K562 (cell line): Measurements from ENCODE around the gene DGCR8. TPM values are rescaled to one million over a fixed set of nuclear protein-coding genes. Genes with fewer than 3 reads are reported as not detected.
A peak's percentile ranks its signal among the peaks of the same experiment; 100 is the strongest.

Experiments
- ASH1L ChIP-seq: fragments of 450-650 bp; IDR thresholded peaks from 2 replicates; pipeline ENCODE4 v1.6.1; 2018; ENCODE audit warnings: borderline replicate concordance, mild to moderate bottlenecking, low read depth; ENCODE audit not compliant: partially characterized antibody
- BHLHE40 ChIP-seq: IDR thresholded peaks from 2 replicates; pipeline ENCODE4 v1.6.1; 2011; ENCODE audit warnings: low read length, improper control_type of control experiment
- CHCHD3 ChIP-seq: fragments of 250-450 bp; sonication (Bioruptor Pico); IDR thresholded peaks from 2 replicates; pipeline ENCODE4 v2.1.2; 2022; ENCODE audit warnings: mild to moderate bottlenecking
- KLF10 ChIP-seq: fragments of 250-450 bp; sonication (Bioruptor Pico); IDR thresholded peaks from 2 replicates; pipeline ENCODE4 v1.6.1; 2021; ENCODE audit warnings: matching md5 sums
- MAX ChIP-seq: sonication (generic); formaldehyde crosslinking; IDR thresholded peaks from 2 replicates; pipeline ENCODE4 v1.9.0; 2022; ENCODE audit warnings: mild to moderate bottlenecking, missing genetic modification reagents
- MEIS2 ChIP-seq: fragments of 450-650 bp; IDR thresholded peaks from 2 replicates; pipeline ENCODE4 v1.6.1; 2014; ENCODE audit warnings: mild to moderate bottlenecking; ENCODE audit not compliant: partially characterized antibody
- NFIC ChIP-seq: fragments of 450-650 bp; IDR thresholded peaks from 2 replicates; pipeline ENCODE4 v1.6.1; 2017; ENCODE audit warnings: mild to moderate bottlenecking, inconsistent platforms
- NR1H2 ChIP-seq: sonication (generic); formaldehyde crosslinking; IDR thresholded peaks from 2 replicates; pipeline ENCODE4 v1.4.0; 2020; ENCODE audit warnings: mild to moderate bottlenecking, missing genetic modification reagents
- RBM39 ChIP-seq: fragments of 200-400 bp; formaldehyde crosslinking; optimal IDR thresholded peaks from 2 replicates; pipeline ENCODE3; 2018; ENCODE audit warnings: low read depth, low read length
- YY1 ChIP-seq, 3 experiments: IDR thresholded peaks; 2 replicates each; pipeline ENCODE4 v1.6.1; 2011; ENCODE audit warnings: low read length in 2 of 3, mild to moderate bottlenecking in 2 of 3, moderate library complexity in 2 of 3, borderline replicate concordance in 1 of 3, control low read depth in 1 of 3, low read depth in 1 of 3; ENCODE audit not compliant: insufficient read depth in 3 of 3, insufficient replicate concordance in 2 of 3, control insufficient read depth in 1 of 3, insufficient read length in 1 of 3; ENCODE audit errors: extremely low read depth in 1 of 3
- ZBTB12 ChIP-seq: fragments of 250-450 bp; sonication (Bioruptor Pico); IDR thresholded peaks from 2 replicates; pipeline ENCODE4 v1.4.0; 2020
- ZNF12 ChIP-seq: sonication (generic); formaldehyde crosslinking; IDR thresholded peaks from 2 replicates; pipeline ENCODE4 v1.4.0; 2020; ENCODE audit warnings: mild to moderate bottlenecking, missing genetic modification reagents
- ZNF232 ChIP-seq: sonication (generic); formaldehyde crosslinking; IDR thresholded peaks from 2 replicates; pipeline ENCODE4 v1.8.0; 2022; ENCODE audit warnings: mild to moderate bottlenecking, missing genetic modification reagents
- ZNF3 ChIP-seq: fragments of 250-450 bp; sonication (Bioruptor Pico); IDR thresholded peaks from 2 replicates; pipeline ENCODE4 v1.5.0; 2021; ENCODE audit warnings: mild to moderate bottlenecking, moderate library complexity
- ZNF695 ChIP-seq: fragments of 450-650 bp; formaldehyde crosslinking; IDR thresholded peaks from 2 replicates; pipeline ENCODE4 v1.4.0; 2020; ENCODE audit warnings: mild to moderate bottlenecking, moderate library complexity
- polyA plus RNA-seq, 8 experiments: library from polyadenylated mRNA; depleted of rRNA in 4 of 8; stranded (reverse) in 5 of 8; unstranded in 3 of 8; fragments of >200 nt; fragmentation: Nextera tagmentation in 2 of 8; fragmentation: Illumina TruSeq in 1 of 8; extraction: Ambion mirVana in 2 of 8; extraction: Trizol in 1 of 8; gene quantifications; 2 replicates each; pipeline versions ENCODE4 v1.2.1 to v1.2.3, GENCODE V29; 2011 to 2014; ENCODE audit warnings: inconsistent platforms in 1 of 8, missing spikeins in 1 of 8
- total RNA-seq, 7 experiments: library from RNA; depleted of rRNA in 6 of 7; stranded (reverse); fragments of >200 nt in 6 of 7; fragmentation: Illumina TruSeq in 2 of 7; extraction: Trizol in 2 of 7; gene quantifications; 2 replicates each; pipeline versions ENCODE4 v1.2.1 to v1.2.3, GENCODE V29; 2011 to 2021; ENCODE audit warnings: low replicate concordance in 1 of 7
- TF ChIP-seq, protein P1 (sequence below): sonication (generic); formaldehyde crosslinking; IDR thresholded peaks from 2 replicates; pipeline ENCODE4 v1.8.1; 2022; ENCODE audit warnings: missing genetic modification reagents
- TF ChIP-seq, protein P2 (sequence below): IDR thresholded peaks from 2 replicates; pipeline ENCODE4 v1.6.1; 2011; ENCODE audit not compliant: insufficient read length; ENCODE audit errors: extremely low read depth
- TF ChIP-seq, protein P3 (sequence below): fragments of 250-450 bp; sonication (Bioruptor Pico); IDR thresholded peaks from 2 replicates; pipeline ENCODE4 v1.5.0; 2021

Gene DGCR8
- total and polyA plus RNA-seq, 9 of the 15 experiments (the other 6 are each of a cell fraction or from before 2014, with no cell fraction given) = 5.9 to 144 (median 80.1) TPM

DNA sequence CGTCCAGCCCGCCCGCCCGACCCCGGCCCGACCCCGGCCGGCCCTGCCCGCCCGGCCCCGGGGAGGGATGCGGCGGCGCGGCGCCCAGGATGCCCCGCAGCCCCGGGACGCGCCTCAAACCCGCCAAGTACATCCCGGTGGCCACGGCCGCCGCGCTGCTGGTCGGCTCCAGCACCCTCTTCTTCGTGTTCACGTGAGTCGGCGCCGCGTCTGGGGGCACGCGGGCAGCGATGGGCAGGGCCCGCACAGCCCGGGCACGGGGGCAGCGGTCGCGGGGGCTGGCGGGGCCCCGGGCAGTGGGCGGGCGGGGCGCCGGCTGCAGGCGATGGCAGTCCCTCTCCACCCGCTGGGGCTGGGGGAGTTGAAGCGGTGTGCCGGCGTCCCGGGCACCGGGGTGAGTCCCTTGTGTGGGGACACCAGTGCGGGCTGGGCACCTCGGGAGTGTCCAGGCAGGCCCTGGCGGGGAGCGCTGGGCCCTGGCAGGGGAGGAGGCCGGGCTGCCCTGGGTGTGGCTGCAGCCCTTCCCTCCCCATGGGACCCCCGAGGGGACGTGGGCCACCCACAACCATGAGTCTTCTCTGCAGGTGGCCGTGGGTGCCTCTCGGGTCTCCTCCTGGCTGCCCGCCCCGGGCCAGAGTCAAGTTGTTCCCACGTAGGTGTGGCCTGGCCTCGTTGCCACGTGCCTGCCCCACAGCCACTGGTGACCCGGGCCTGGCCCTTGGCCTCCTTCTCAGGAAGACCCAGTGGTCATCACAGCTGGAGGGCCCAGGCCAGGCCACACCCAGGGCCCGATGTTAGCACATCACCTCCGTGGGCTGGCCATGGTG is 52.0 kb downstream of the DGCR8 start (continued):
- TF ChIP-seq ZBTB12 (CRISPR knock-in tag) (no peak), NFIC (no peak; the same call in 1 of the 2 replicates), ZNF12 (CRISPR knock-in tag) (no peak), NR1H2 (CRISPR knock-in tag) (no peak), YY1 (IDR thresholded peaks at IDR 0.05; ENCODE audit: borderline replicate concordance in 1 of 3, control insufficient read depth in 1 of 3, extremely low read depth in 1 of 3, insufficient read depth in 3 of 3, insufficient read length in 1 of 3, insufficient replicate concordance in 2 of 3, low read depth in 1 of 3, low read length in 2 of 3) (no peak), BHLHE40 (peak; percentile 71), MEIS2 (no peak), KLF10 (no peak; the same call in 1 of the 2 replicates), CHCHD3 (CRISPR knock-in tag) (no peak), RBM39 (no peak), MAX (no peak), ZNF232 (CRISPR knock-in tag) (no peak), ZNF3 (CRISPR knock-in tag) (no peak), ASH1L (no peak), ZNF695 (CRISPR knock-in tag) (no peak)
- TF ChIP-seq, protein P1, sequence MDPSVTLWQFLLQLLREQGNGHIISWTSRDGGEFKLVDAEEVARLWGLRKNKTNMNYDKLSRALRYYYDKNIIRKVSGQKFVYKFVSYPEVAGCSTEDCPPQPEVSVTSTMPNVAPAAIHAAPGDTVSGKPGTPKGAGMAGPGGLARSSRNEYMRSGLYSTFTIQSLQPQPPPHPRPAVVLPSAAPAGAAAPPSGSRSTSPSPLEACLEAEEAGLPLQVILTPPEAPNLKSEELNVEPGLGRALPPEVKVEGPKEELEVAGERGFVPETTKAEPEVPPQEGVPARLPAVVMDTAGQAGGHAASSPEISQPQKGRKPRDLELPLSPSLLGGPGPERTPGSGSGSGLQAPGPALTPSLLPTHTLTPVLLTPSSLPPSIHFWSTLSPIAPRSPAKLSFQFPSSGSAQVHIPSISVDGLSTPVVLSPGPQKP = no peak
- TF ChIP-seq, protein P2, sequence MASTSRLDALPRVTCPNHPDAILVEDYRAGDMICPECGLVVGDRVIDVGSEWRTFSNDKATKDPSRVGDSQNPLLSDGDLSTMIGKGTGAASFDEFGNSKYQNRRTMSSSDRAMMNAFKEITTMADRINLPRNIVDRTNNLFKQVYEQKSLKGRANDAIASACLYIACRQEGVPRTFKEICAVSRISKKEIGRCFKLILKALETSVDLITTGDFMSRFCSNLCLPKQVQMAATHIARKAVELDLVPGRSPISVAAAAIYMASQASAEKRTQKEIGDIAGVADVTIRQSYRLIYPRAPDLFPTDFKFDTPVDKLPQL = no peak
- TF ChIP-seq, protein P3, sequence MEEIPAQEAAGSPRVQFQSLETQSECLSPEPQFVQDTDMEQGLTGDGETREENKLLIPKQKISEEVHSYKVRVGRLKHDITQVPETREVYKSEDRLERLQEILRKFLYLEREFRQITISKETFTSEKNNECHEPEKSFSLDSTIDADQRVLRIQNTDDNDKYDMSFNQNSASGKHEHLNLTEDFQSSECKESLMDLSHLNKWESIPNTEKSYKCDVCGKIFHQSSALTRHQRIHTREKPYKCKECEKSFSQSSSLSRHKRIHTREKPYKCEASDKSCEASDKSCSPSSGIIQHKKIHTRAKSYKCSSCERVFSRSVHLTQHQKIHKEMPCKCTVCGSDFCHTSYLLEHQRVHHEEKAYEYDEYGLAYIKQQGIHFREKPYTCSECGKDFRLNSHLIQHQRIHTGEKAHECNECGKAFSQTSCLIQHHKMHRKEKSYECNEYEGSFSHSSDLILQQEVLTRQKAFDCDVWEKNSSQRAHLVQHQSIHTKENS (CRISPR knock-in tag) = no peak
